NCI-H446 (cell line): Measurements from ENCODE around the gene GPR176.

Source experiments
- DNase-seq, 2 experiments: peaks; one replicate each; lab custom pipeline; 2025; lab: John Stamatoyannopoulos, UW

Gene GPR176, protein sequence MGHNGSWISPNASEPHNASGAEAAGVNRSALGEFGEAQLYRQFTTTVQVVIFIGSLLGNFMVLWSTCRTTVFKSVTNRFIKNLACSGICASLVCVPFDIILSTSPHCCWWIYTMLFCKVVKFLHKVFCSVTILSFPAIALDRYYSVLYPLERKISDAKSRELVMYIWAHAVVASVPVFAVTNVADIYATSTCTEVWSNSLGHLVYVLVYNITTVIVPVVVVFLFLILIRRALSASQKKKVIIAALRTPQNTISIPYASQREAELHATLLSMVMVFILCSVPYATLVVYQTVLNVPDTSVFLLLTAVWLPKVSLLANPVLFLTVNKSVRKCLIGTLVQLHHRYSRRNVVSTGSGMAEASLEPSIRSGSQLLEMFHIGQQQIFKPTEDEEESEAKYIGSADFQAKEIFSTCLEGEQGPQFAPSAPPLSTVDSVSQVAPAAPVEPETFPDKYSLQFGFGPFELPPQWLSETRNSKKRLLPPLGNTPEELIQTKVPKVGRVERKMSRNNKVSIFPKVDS

DNA sequence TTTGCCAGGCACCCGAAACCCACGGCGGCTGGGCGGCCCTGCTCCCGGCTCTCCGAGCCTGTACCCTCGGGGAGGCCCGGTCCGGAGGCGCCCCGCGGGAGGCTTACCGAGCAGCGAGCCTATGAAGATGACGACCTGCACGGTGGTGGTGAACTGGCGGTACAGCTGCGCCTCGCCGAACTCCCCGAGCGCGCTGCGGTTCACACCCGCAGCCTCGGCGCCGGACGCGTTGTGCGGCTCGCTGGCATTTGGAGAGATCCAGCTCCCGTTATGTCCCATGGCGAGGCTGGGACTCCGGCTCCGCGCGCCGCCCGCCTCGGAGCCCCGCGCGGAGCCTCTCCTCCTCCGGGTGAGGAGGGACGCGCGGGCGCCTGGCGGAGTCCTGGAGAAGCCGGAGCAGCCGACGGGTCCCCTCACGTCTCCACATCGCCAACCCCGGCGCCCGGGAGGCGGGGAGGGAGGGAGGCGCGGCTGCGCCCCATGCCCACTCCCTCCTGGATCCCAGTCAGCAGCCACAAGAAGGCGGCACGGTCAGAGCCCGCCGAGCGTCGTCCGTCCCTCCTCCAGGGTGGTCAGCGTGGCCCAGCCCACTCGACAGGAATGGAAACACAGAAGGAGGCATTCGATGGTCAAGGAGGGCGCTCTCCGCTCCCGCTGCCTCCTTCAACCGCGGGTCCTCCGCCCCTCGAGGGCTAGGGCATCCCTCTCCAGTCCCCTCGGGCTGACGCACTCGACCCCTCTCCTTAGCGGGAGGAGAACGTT lies at the start of gene GPR176:
Gene GPR176 (minus strand): TSS at position 519 of the 762 bp plus-strand sequence. CDS start 240 bp downstream, at position 279.
- peak in 1 of 2 experiments; percentile 19 for DNase-seq

DNA sequence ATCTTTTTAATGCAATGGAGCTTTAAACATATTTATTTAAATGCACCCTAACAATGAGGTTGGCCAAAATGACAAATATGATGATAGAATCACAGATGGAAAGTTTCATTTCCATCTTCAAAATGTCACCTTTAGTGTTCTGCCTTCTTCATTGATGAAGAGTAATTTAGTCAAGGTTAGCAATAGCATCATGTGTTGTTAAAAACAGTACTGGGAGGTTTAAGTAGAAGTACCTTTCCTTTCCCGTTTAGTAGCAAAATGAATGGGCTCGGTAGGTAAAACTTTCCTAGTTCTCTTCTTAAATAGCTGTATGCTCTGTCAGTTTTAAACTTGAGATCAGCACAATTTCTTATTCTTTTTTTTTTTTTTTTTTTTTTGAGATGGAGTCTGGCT lies 48.9 kb upstream of the GPR176 start:
- no peak for DNase-seq

DNA sequence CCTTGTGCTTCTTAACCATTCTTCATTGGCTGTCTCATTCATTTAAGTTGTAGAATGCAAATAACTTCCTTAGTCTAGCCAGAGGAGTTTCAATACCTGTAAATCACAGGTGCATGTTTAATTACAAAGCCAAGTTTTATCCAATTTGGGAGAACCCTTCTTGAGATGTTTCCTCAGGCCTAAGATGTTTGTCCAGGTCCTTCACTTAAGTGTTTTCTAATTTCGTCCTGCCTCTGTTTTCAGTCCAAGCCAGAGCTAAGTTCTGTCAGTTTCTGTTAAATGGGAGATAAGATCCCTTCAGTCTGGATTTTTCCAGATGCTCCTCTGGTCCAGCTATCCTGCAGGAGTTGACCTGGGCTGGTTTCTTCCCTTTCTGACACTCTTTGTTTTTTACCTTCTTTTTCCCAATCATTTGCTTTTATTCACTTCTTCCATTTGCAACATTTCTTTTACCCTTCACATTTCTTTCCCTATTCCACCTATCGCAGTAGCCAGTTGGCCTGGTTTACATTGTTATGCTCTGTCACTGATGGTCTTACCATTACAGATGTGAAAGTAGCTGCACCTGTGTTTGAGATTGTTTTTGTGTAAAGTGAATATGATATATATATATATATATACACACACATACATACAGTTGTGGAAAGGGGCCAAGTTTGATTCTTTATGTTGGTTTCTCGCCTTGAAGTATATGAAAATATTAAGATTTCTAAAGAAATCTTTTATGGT lies 48.4 kb upstream of the GPR176 start:
- no peak for DNase-seq

DNA sequence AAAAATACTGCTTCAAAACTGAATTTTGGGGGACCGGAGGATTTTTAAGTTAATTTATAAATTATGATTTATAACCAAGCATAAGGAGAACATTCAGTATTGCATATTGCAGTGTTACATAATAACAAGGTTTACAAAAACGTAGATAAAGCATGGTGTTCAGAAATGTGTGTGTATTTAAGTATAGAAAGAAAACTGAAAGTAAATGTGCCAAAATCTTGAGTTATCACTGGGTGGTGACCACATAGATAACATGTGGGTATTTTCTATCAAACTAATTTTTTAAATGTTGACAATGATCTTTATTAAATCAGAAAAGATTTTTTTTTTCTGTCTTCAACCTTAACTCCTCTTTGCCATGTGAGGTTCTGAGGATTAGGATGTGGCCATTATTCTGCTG lies 46.5 kb upstream of the GPR176 start:
- DNase-seq: no peak

DNA sequence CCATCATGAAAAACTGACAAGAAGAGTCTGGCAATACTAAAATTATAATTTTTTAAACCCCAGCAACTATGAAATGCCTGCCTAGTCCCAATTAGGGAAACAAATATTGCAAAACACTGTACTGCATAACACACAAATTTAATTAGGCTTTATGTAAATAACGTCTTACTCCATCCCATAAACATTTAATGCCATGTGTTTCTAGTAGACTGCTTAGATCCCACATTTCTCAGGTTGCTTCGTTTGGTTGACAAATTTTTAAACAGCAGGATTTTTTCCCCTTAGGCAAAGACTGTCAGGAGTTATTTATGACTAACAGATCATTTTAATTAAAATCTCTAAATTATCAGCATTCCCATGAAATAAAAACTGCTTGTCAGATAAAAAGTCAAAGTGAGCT lies 43.7 kb upstream of the GPR176 start:
- no peak for DNase-seq

DNA sequence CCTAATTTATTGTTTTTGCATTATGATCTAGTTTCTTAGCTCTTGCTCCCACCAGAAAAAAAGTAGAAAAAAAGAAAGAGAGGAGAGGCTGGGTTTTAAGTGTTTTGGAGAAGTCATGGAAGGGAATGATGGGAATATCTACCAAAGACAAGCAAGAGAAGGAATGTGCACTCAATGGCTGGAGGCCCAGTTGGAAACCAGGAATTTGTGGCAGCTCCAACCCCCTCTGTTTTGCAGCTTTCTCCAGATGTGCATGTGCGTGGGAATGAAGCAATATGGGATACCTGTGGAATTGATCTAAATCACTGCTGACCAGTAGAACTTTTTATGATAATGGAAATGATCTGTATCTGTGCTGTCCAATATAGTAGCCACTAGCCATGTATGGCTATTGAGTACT lies 41.0 kb upstream of the GPR176 start:
- DNase-seq: no peak

DNA sequence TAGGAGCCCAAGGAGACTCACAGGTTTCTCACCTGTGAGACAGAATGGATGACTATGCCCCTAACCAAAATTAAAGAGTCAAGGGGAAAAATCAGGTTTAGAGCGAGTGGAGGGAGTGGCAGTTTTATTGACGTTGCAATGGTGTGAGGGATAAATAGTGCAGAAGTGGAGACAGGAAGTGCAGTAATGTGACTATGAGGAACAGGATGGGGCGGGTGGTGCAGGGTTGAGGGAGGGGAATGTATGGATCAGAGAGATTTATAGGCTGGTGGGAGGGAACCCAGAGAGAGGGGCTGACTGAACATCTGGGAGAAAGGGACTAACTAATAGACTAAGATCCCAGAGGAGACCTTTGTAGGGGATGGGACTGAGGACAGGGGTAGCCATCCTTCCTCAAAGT lies 40.3 kb upstream of the GPR176 start:
- DNase-seq: no peak

DNA sequence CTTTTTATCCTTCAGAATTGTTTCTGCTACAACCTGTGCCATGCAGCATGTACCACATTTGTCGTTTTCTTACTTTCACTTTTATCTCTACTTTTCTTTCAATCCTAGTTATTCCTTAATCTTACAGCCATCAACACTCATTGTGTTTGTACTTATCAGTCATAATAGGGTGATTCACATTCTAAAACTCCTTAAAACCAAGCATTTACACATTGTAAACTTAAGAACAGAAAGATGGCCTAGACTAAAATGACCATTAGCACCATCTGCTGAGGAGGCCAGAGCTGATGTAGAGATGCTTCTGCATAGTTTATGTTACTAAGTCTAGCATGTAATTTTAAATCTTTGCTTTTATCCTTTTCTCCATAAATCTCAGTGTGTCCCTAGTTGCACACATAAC lies 39.3 kb upstream of the GPR176 start:
- DNase-seq: no peak

DNA sequence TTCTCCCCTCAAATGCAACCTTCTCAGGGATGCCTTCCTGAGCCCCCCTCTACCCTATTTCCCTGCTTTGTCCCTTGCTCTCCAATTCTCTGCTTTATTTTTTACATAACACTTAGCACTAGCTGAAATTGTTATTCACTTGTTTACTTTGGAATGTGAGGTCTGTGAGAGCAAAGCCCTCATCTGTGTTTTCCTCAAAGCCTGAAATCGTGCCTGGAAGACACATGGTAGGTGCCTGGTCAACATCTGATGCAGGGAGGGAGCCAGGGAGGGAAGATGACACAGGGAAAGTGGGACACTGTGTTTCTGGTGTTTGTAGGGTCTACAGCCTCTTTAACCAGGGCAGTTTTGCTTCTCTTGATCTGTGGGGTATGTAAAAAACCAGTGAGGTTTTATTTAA lies 37.4 kb upstream of the GPR176 start:
- no peak for DNase-seq

DNA sequence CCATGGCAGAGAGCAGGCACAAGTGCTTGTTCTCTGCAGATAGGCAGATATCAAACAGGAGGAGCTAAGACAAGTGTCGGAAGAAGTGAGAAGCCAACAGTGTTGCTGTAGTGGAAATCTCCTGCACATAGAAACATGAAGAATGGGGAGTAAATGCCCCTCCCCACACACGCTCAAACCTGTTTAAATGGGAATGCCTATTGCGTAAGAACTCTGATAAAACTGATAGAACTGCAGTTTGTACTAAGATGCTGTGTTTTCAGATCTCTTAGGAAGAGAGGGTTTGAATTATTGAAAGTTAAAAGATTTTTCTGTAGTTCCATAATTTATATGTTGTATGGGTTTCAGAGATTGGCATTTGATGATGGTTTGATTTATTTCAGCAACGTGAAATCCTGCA lies 33.5 kb upstream of the GPR176 start:
- DNase-seq: no peak

DNA sequence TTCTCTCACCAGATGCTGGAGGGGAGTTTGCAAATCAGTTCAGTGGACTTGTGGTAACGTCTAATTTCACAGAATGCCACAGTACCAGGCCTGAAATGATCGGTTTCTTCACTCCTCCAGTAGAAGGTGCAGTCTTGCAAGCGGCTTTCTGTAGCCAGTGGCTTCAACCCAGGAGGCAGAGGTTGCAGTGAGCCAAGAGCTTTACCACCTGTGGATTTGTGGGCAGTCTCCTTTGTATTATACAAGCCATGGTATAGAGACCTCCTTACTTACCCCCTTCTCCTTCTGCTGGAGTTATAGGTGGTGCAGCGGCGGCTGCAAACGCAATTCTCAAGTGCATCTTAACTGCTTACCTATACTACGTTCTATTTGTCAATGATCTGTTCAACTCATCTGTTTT lies 31.5 kb upstream of the GPR176 start:
- no peak for DNase-seq

DNA sequence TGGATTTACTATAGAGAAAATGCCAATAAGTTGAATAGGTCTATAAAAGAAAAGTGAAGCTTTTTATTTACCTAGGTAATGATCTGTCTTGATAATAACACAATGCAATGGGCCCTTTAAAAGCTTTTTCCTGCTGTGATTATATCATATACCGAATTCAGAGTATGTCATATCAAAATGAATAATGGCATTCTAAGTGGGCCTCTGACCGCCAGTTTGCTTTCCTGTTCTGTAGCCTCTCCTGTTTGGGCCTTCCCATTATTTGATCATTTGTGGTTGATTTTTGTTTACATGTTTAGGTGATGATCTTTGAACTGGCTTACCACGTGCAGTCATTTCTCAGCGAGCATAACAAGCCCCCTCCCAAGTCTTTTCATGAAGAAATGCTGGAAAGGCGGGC lies 28.8 kb upstream of the GPR176 start:
- DNase-seq: no peak

DNA sequence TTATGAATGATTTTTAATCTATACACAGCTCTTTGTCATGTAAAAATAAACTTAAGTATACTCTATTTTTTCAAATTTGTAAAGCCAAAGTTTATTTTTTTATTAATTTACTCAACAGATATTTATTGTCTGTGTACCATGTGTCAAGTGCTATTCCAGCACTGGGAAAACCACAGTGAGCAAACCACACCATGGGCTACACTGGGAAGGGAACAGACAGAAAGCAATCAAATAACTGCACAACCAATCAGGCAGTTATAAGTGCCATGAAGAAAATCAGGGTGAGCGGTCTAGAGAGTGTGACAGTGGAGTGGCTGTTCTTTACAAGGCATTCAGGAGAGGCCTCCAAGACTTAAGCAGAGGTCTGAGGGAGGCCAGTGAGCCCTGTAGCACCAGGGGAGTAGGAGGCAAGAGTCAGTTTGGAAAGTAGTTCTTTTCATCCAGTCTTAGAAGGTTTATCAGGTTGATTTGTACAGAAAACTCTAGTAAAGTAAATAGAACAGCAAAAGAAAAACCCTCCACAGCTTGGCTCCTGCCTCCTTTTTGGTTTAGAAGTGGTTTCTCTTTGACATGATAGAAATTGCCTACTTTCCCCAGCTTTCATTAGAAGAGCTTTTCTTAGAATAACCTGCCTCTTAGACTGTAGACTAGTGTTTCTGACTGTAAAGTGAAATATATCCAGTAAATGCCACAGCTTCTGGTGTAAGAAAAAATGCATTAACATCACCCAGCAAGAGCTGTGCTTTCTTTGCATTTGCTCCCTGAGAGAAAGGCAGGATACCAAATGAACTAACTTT lies 27.5 kb upstream of the GPR176 start:
- DNase-seq: no peak

DNA sequence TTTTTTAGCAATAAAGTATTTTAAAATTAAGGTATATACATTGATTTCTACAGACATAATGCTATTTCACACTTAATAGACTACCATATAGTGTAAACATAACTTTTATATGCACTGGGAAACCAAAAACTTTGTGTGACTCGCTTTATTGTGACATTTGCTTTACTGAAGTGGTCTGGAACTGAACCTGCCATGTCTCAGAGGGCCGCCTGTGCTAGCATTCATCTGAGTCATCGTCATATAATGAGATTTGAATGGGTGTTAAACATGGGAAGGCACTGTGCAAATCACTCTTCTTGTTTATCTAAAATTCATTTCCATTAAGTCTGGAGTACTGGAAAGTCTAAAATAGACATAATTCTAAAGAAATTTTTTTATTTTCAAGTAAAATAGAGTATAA lies 26.8 kb upstream of the GPR176 start:
- no peak for DNase-seq

DNA sequence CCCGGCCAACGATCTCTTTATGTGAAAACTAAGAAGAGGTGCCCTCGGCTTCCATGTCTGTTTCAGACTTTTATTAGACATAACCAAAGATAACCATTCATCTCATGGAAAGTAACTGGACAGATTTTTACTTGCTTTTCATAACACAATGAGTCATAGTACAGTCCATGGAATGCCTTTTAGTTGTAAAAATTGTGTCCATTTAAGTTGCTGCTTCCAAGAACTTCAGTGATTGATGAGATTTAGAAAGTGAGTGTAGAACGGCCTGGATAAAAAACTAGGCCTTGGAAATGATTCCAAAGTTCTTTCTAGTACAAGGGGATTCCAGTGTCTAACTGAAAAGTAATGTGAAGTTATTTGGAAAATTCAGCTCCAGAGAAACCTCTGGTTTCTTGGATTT lies 24.7 kb upstream of the GPR176 start:
- no peak for DNase-seq

DNA sequence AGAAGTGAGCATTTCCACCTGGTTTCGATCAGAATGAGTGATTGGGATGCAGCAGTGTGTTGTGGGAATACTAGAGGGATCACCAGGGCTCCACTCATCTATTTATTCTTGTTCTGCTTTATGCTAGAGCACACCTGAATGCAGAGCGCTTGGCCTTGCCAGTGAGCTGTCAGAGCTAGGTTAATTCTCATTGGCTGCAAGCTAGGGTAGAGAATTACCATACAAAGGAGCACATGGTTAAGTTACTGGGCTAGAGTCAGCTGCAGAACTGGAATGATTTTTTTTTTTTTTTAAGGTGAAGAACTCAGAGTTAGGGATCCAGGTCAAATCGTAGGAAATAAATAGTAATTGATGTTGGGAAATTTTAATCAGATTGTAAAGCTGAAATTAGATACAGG lies 22.7 kb upstream of the GPR176 start:
- DNase-seq: no peak

DNA sequence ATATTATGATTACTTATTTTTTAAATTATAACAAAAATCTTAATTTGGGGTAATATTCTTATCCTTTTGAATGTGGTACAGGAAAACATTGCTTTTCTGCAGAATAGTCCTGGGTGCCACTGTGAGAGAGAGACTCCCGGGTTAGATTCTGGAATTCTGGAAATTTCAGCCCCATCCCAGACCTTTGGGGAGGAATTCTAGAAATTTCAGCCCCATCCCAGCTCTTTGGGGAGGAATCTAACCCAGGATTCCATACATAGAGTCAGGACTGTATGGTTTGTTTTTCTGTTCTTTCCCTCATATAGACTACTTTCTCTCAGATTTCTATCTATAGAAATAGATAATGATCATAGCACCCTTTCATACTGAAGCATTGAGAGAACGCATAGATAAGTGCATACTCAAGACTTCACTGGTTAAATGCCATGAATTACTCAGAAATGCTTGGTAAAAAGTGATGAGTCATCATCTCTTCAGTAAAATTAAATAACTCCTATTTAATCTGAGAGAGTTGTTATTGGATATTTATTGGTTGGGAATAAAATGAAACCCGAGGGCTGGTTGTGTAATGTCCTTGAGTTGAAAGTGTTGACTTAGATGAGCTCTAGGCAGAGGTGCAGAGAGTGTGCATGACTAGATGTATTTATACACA lies 22.2 kb upstream of the GPR176 start:
- no peak for DNase-seq

DNA sequence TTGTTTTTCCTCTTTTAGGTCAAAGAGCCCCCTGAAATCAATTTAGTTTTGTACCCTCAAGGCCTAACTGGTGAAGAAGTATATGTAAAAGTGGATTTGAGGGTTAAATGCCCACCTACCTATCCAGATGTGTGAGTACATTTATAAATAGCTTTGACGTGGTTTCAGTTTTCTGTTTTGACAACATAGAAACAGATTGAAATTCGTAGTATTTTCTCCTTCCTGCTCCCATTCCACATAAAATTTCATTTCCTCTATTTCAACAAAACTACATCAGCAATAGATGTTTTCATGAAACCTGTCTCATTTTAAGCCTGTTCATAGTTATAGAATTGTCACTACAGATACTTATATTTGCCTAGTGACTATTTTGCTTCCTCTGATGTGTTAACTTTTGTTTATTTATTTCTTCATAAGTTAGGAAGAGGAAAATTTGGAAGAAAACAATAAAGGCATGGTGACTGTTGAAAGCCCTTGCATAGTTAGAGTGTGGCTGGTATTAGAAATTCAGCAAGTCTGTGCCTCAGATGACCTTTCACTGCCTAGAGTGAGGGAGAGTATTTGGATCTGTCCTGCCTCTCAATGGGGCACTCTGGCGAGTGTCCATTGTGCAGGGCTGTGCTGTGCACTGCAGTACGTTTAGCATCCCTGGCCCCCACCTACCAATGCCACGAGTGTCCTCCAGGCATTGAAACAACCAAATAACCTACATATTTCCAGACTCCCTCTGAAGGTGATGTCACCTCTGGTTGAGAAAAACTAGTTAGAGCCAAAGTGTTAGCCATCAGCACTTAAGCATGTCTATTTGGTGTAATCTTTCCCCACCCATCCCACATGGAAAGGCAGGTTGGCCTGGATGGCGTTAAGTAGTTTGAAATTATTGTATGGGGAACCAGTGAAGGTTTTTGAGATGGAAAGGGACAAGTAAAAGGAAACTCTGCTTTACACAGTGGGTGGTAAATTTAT lies 19.7 kb upstream of the GPR176 start:
- DNase-seq: no peak

DNA sequence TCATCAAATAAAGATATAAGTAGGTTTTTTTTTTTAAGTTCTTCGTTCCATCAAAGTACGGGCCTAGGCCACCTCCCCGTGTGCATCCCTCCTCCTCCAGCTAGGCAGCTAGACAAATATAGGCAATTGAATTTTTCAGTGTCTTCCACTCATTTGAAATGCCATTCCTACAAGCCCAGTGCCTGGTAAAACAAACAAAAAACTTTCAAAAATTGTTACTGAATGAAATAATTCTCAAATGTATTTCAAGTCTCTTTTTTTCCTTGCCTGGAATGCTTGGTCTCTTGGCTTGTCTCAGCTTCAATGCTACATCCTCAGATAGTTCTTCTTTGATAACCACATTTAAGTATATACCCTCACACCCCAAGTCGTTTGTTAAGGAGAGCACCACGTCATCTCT lies 17.6 kb upstream of the GPR176 start:
- DNase-seq: no peak

DNA sequence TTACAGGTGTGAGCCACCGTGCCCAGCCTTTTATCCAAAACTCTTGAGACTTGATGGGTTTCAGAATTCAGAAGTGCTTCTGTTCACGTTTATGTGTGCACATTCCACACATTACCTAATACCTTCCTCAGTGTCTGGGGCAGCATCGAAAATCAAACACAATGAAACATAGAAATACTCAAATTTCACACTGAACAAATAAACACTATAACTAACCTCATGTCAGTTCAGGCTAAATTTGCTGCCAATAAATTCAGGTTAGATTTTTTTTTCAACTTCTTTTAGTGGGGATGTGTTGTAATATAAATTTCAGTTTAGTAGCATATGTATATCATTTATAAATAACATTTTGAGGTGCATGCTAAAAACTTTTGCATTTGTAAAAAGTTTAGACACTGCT lies 16.6 kb upstream of the GPR176 start:
- no peak for DNase-seq
